Small intestine (tissue), 7 donors: ENCODE measurements around the gene BTNL3. TPM values are rescaled to one million over a fixed set of nuclear protein-coding genes. Genes with fewer than 3 reads are reported as not detected.
"Not testable (repeated sequence)": the region's sequence is repeated elsewhere in the genome, so short reads cannot be mapped to it uniquely, and the experiment has no call there.

Experiments used
- DNase-seq, 2 donors: peaks; one replicate each; pipeline versions ENCODE4 v3.0.0 to v3.0.0-alpha.2; 2013
- FAIRE-seq: peaks from 2 replicates; lab custom pipeline; 2012; peaks lifted over from hg19 to GRCh38; lab: Jason Lieb, UNC
- H3K27ac ChIP-seq, 3 donors: one replicate each; pipeline ENCODE4 v1.5.1; 2013; ENCODE audit warnings: low read length in 2 of 3, mild to moderate bottlenecking in 2 of 3, control low read depth in 1 of 3, inconsistent platforms in 1 of 3, low read depth in 1 of 3, moderate library complexity in 1 of 3
- H3K27me3 ChIP-seq, 3 donors: one replicate each; pipeline ENCODE4 v1.6.1; 2013; ENCODE audit warnings: low read length in 3 of 3, inconsistent platforms in 1 of 3; ENCODE audit not compliant: control insufficient read depth in 3 of 3, insufficient read depth in 3 of 3
- H3K36me3 ChIP-seq, 3 donors: one replicate each; pipeline ENCODE4 v1.6.1; 2013; ENCODE audit warnings: low read length in 3 of 3, inconsistent platforms in 1 of 3, low read depth in 1 of 3, mild to moderate bottlenecking in 1 of 3, moderate library complexity in 1 of 3; ENCODE audit not compliant: control insufficient read depth in 3 of 3, insufficient read depth in 2 of 3
- H3K4me1 ChIP-seq, 3 donors: one replicate each; pipeline ENCODE4 v1.6.1; 2013; ENCODE audit warnings: low read length in 2 of 3, inconsistent platforms in 1 of 3, low read depth in 1 of 3, mild to moderate bottlenecking in 1 of 3, moderate library complexity in 1 of 3; ENCODE audit not compliant: control insufficient read depth in 3 of 3, insufficient read depth in 2 of 3
- H3K4me3 ChIP-seq, 3 donors: one replicate each; pipeline ENCODE4 v1.5.1; 2013; ENCODE audit warnings: low read length in 3 of 3, control low read depth in 1 of 3, inconsistent platforms in 1 of 3, low read depth in 1 of 3, mild to moderate bottlenecking in 1 of 3, moderate library complexity in 1 of 3
- H3K9me3 ChIP-seq, 2 donors: one replicate each; pipeline ENCODE4 v1.6.1; 2013; ENCODE audit warnings: low read depth in 1 of 2, low read length in 1 of 2; ENCODE audit not compliant: control insufficient read depth in 2 of 2, insufficient read depth in 1 of 2
- WGBS, 3 donors: extraction: QIAGEN DNeasy Blood & Tissue Kit; methylation state at CpG; one replicate each; pipeline ENCODE4 v1.1.7; 2013; 5-methylcytosine and 5-hydroxymethylcytosine counted together
- polyA plus RNA-seq, 4 donors: library from polyadenylated mRNA; stranded (reverse) in 3 of 4; unstranded in 1 of 4; fragments of 200-250 nt in 3 of 4; fragments of 120-200 nt in 1 of 4; gene quantifications; one replicate each; pipeline versions ENCODE4 v1.2.1 to v1.2.3, GENCODE V29; 2013
- donor health status: healthy with polysubstance abuse.
- donor health status: control.
- donor health status: control.
- donor health status: Bipolar disorder and iron deficiency.
- donor health status: healthy.

BTNL3 gene
- polyA plus RNA-seq, 4 donors, result 35.6 to 162 (median 102) TPM

GRCh38 chr5:181045316-181045715, 56.7 kb downstream of the BTNL3 start:
- Histone ChIP-seq H3K27me3 (peaks cover 0 to 24% (median 17%) of the 10 kb centered on the region in 3 donors), H3K4me1 (no peaks in the 10 kb centered on the region), H3K36me3 (no peaks in the 10 kb centered on the region), H3K9me3 (no peaks in the 10 kb centered on the region), H3K4me3 (no peak overlapping the region), H3K27ac (peak overlapping the region in 1 of 3 donors; percentile 17)
- no peak for FAIRE-seq
- WGBS, 3 donors, result 31 to 45% (median 41%) methylated on average over 10 of the region's 10 CpGs
- no peak for DNase-seq

DNA sequence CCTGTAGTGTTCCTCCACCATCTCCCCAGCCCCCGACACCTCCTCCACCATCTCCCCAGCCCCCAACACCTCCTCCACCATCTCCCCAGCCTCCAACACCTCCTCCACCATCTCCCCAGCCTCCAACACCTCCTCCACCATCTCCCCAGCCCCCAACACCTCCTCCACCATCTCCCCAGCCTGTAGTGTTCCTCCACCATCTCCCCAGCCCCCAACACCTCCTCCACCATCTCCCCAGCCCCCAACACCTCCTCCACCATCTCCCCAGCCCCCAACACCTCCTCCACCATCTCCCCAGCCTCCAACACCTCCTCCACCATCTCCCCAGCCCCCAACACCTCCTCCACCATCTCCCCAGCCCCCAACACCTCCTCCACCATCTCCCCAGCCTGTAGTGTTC, 57.2 kb downstream of the BTNL3 start:
- WGBS, 3 donors, result 0 to 11% (median 11%) methylated on average over 1 of the region's 1 CpG
- not testable (repeated sequence) for H3K4me1 ChIP-seq, H3K9me3 ChIP-seq, H3K27ac ChIP-seq, H3K4me3 ChIP-seq, H3K36me3 ChIP-seq, DNase-seq, FAIRE-seq
- peaks cover 0 to 28% (median 20%) of the 10 kb centered on the region in 3 donors for H3K27me3 ChIP-seq

DNA sequence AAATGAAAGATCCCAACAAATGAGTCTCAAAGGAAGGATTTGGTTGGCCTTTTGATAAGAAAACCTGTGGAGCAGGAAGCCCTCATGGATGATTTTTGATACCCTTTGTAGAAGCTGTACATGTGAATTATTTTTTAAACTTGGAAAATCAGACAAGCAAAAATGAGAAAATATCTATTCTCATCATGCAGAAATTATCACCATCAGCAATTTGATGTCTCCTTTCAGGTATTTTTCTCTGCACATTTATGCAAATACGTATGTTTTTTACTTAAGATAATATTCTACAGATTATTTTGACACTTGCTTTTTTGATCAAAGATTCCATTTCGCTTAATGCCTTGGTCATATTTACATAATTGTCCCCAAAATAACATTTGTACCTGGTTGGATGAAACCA, 58.6 kb downstream of the BTNL3 start:
- FAIRE-seq (no peak), DNase-seq (no peak)
- Histone ChIP-seq H3K36me3 (no peaks in the 10 kb centered on the region), H3K9me3 (no peaks in the 10 kb centered on the region), H3K27ac (no peak overlapping the region), H3K4me3 (no peak overlapping the region), H3K4me1 (peaks cover 0 to 1% (median 0%) of the 10 kb centered on the region in 3 donors), H3K27me3 (peaks cover 0 to 32% (median 24%) of the 10 kb centered on the region in 3 donors)
- WGBS, 3 donors, result 79 to 89% (median 81%) methylated on average over 2 of the region's 2 CpGs

DNA sequence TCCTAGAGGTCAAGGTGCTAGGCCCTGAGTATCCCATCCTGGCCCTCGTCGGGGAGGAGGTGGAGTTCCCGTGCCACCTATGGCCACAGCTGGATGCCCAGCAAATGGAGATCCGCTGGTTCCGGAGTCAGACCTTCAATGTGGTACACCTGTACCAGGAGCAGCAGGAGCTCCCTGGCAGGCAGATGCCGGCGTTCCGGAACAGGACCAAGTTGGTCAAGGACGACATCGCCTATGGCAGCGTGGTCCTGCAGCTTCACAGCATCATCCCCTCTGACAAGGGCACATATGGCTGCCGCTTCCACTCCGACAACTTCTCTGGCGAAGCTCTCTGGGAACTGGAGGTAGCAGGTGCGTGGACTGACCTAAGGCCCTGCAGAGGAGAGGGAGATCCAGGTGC, 59.3 kb downstream of the BTNL3 start:
- no peak overlapping the region for H3K4me3 ChIP-seq
- peaks cover 0 to 32% (median 24%) of the 10 kb centered on the region in 3 donors for H3K27me3 ChIP-seq
- 91 to 93% (median 91%) methylated on average over 15 of the region's 15 CpGs for WGBS, 3 donors
- DNase-seq, result no peak
- peaks cover 0 to 4% (median 0%) of the 10 kb centered on the region in 3 donors for H3K4me1 ChIP-seq
- no peaks in the 10 kb centered on the region for H3K9me3 ChIP-seq
- no peaks in the 10 kb centered on the region for H3K36me3 ChIP-seq
- no peak overlapping the region for H3K27ac ChIP-seq
- FAIRE-seq, result no peak

GRCh38 chr5:181050016-181050415, 61.4 kb downstream of the BTNL3 start:
- Histone ChIP-seq H3K27me3 (peaks cover 0 to 46% (median 33%) of the 10 kb centered on the region in 3 donors), H3K4me1 (peaks cover 0 to 8% (median 7%) of the 10 kb centered on the region in 3 donors), H3K9me3 (no peaks in the 10 kb centered on the region), H3K27ac (no peak overlapping the region), H3K4me3 (no peak overlapping the region), H3K36me3 (no peaks in the 10 kb centered on the region)
- WGBS, 3 donors, result 82 to 90% (median 90%) methylated on average over 5 of the region's 5 CpGs
- FAIRE-seq (no peak), DNase-seq (no peak)

DNA sequence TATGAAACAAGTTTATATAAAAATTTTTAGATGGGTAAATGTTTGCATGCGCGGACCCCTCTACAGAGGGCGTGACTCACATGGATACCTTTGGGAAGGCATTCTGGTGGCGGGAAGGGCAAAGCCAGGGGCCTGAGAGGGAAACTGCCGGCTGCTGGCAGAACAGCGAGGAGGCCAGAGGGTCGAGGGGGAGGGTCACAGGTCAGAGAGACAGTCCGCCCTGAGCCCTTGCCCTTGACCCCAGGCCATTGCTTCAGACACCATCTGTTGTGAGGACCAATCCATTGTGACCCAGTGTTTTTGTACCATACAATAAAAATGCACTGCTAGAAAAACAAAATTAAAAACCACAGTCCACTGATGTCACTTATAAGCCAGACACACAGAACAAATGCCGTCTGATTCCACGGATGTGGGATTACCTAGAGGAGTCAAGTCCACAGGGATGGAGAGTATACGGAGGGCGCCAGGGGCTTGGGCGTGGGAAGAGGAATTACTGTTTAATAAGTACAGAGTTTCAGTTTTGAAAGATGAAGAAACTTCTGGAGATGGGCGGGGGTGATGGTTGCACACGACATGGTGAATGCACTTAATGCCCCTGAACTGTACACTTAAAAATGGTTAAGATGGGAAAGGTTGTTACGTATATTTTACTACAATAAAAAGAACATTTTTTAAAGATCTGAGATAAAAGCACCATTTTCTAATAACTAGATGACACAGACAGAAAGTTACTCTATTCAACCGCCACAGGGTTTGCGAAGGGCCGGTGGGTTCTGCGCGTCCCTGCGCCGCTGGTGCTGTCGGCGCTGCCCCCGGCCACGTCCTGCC, 63.4 kb downstream of the BTNL3 start:
- WGBS, 3 donors, result 18 to 22% (median 21%) methylated on average over 27 of the region's 27 CpGs
- Histone ChIP-seq H3K27ac (no peak overlapping the region), H3K4me1 (peaks cover 0 to 8% (median 7%) of the 10 kb centered on the region in 3 donors), H3K36me3 (no peaks in the 10 kb centered on the region), H3K4me3 (peak overlapping the region in 1 of 3 donors; percentile 60), H3K27me3 (peaks cover 0 to 55% (median 35%) of the 10 kb centered on the region in 3 donors), H3K9me3 (no peaks in the 10 kb centered on the region)
- no peak for FAIRE-seq
- no peak for DNase-seq

DNA sequence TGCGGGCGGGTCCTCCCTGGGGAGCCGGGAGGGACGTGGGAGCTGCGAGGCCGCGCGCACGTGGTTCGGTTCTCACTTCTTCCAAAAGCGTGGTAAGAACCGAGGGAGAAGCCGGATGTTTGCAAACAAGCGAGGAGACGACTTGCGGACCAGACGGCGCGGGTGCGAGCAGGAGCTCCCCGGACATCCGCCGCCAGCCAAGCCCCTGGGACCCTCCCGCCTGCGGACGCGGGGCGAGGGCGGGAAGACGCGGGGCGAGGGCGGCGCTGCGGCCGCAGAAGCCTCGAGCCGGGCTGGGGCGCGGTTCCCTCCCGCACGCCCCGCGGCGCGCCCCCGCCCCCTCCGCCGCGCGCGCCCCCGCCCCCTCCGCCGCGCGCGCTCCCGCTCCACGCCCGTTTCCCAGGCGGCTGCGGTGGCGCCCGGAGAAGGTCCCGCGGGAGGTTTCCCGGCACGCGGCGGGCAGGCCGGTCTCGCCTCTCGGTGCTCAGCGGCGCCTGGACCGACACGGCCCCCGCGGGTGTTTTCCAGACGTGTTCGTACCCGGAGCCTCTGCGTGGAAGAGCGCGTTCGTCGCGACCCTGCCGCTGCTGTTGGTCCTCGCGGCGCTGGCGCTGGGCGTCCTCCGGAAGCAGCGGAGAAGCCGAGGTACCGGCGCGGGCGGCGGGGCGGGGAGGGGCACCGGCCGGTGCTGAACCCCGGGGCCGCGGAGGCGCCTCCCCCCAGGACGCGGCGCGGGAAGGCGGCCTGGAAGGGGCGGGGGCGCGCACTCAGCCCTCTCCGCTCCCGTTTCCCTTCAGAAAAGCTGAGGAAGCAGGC, 64.2 kb downstream of the BTNL3 start:
- H3K9me3 ChIP-seq, result no peaks in the 10 kb centered on the region
- H3K4me3 ChIP-seq, result peak overlapping the region; percentile 24 to 60 (median 29)
- peaks cover 0 to 59% (median 36%) of the 10 kb centered on the region in 3 donors for H3K27me3 ChIP-seq
- DNase-seq, result peak in 1 of 2 donors; percentile 59
- WGBS, 3 donors, result 1% methylated on average over 51 to 120 of the region's 120 CpGs
- no peaks in the 10 kb centered on the region for H3K36me3 ChIP-seq
- H3K4me1 ChIP-seq, result peaks cover 0 to 8% (median 7%) of the 10 kb centered on the region in 3 donors
- no peak overlapping the region for H3K27ac ChIP-seq
- no peak for FAIRE-seq

DNA sequence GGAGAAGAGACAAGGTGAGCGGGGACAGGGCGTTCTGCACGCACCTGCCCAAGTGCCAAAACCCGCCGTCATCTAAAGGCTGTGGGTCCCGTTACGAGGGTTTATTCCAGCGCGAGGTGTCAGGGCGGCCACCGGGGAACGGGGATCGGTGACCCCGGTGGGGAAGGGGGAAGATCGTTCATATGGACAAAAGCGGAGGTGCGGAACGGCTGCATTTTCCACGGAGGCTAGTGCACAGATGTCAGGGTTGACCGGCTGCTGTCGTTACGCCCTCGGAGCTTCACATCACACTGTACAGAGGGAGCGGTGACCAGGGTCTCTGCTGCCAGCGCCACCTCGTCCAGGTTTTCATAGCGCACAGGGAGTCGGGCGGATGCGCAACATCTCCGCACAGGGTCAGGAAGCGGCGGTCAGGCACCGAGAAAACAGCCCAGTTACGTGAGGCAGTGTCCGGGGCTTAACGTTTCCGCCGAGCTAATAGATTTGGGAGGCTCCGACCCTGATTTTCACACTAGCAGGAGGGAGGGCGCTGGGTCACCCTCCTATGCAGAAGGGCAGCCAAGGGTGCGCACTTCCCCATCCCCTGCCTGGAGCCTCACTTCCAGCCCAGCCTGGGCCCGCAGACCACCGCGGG, 65.0 kb downstream of the BTNL3 start:
- 1 to 3% (median 1%) methylated on average over 45 of the region's 45 CpGs for WGBS, 3 donors
- FAIRE-seq, result no peak
- peak in 1 of 2 donors; percentile 32 for DNase-seq
- Histone ChIP-seq H3K36me3 (no peaks in the 10 kb centered on the region), H3K27ac (no peak overlapping the region), H3K27me3 (peaks cover 0 to 66% (median 40%) of the 10 kb centered on the region in 3 donors), H3K9me3 (no peaks in the 10 kb centered on the region), H3K4me3 (peak overlapping the region; percentile 22 to 60 (median 29)), H3K4me1 (peaks cover 0 to 8% (median 7%) of the 10 kb centered on the region in 3 donors)
